ENCODE measurements around the gene GSX2. TPM values are rescaled to one million over a fixed set of nuclear protein-coding genes. Genes with fewer than 3 reads are reported as not detected.
"Not testable (repeated sequence)": the region's sequence is repeated elsewhere in the genome, so short reads cannot be mapped to it uniquely, and the experiment has no call there.

The GSX2 gene
- total and polyA plus RNA-seq, 10 of the 15 experiments (the other 5 are each of a cell fraction or from before 2014, with no cell fraction given) = 0.04 to 0.58 (median 0.50) TPM; not detected in 5

GRCh38 chr4:54050214-54050904 lies 49.6 kb upstream of the GSX2 start:
- H3K4me1 ChIP-seq (ENCODE audit: control insufficient read depth, insufficient read depth, low read length) = no peaks in the 10 kb centered on the region
- DNase-seq (ENCODE audit: low read depth, low spot score) = no peak
- no peak for FAIRE-seq
- no peak overlapping the region for H3K9ac ChIP-seq (ENCODE audit: control insufficient read depth, insufficient read depth, low read length)
- peaks cover 6% of the 10 kb centered on the region for H3K79me2 ChIP-seq (ENCODE audit: control insufficient read depth, insufficient read depth, low read length)
- no peaks in the 10 kb centered on the region for H4K20me1 ChIP-seq (ENCODE audit: control insufficient read depth, insufficient read depth)
- ChIA-PET CTCF (interaction anchor here (1.5 kb wide), 1 partner anchor 13 kb away, joined by 7 read pairs; no protein-coding TSS in a partner anchor), SMC1A (ENCODE audit: uncharacterized antibody, unreplicated experiment) (no interaction called here), RAD21 (ENCODE audit: unreplicated experiment) (no interaction called here), POLR2A (no interaction called here)
- in situ Hi-C loops (cut with MboI) (no loop called here), intact Hi-C loops (cut with micrococcal nuclease; ENCODE audit: unreplicated experiment) (no loop called here)
- no peaks in the 10 kb centered on the region for H3K27me3 ChIP-seq (replicated peaks in 1 of 2; ENCODE audit: control insufficient read depth in 2 of 2, insufficient read depth in 2 of 2, low read length in 1 of 2)
- H2AFZ ChIP-seq (ENCODE audit: control insufficient read depth, low read depth, low read length) = no peak overlapping the region
- H3K4me2 ChIP-seq (ENCODE audit: control insufficient read depth, insufficient read depth) = no peak overlapping the region
- no peaks in the 10 kb centered on the region; the same call in 2 of the 3 replicates for H3K9me3 ChIP-seq (replicated peaks; ENCODE audit: control insufficient read depth, insufficient read depth, low read length)
- H3K36me3 ChIP-seq (ENCODE audit: control insufficient read depth in 2 of 2, insufficient read depth in 2 of 2, low read length in 1 of 2) = no peaks in the 10 kb centered on the region
- no peak for TF ChIP-seq GATAD2B (conservative IDR thresholded peaks at IDR 0.05; ENCODE audit: low read depth)
- no peak for TF ChIP-seq TCF7 (IDR thresholded peaks at IDR 0.05; ENCODE audit: borderline replicate concordance)
- TF ChIP-seq E2F4 (IDR thresholded peaks at IDR 0.05; ENCODE audit: low read depth, low read length) = no peak
- no peak for TF ChIP-seq NKRF (conservative IDR thresholded peaks at IDR 0.05)
- TF ChIP-seq SIX5 (IDR thresholded peaks at IDR 0.05; ENCODE audit: low read depth, low read length, severe bottlenecking) = no peak
- no peak for TF ChIP-seq RB1 (IDR thresholded peaks at IDR 0.05; ENCODE audit: borderline replicate concordance)
- TF ChIP-seq KLF5 (IDR thresholded peaks at IDR 0.05; ENCODE audit: partially characterized antibody) = no peak
- TF ChIP-seq MAX (IDR thresholded peaks at IDR 0.05; ENCODE audit: low read depth, low read length) = no peak
- no peak for TF ChIP-seq DPF2 (IDR thresholded peaks at IDR 0.05)
- no peak overlapping the region for H3K4me3 ChIP-seq
- TSS peak; percentile 22 for BruUV-seq (replicated peaks)
- no peak overlapping the region for H3K27ac ChIP-seq (ENCODE audit: control insufficient read depth, insufficient read depth)
- 46% methylated on average over 1 of the region's 1 CpG for WGBS (ENCODE audit: insufficient coverage, insufficient replicate concordance, low lambda C conversion rate, missing lambda C conversion rate)
- peak; percentile 49; the same call in 2 of the 3 replicates for ATAC-seq

GRCh38 chr4:54053322-54053721 lies 46.6 kb upstream of the GSX2 start:
- WGBS (ENCODE audit: insufficient coverage, insufficient replicate concordance, low lambda C conversion rate, missing lambda C conversion rate) = 100% methylated on average over 5 of the region's 5 CpGs
- H3K9ac ChIP-seq (ENCODE audit: control insufficient read depth, insufficient read depth, low read length); ATAC-seq; H3K9me3 ChIP-seq (replicated peaks; ENCODE audit: control insufficient read depth, insufficient read depth, low read length); FAIRE-seq; H3K36me3 ChIP-seq (ENCODE audit: control insufficient read depth in 2 of 2, insufficient read depth in 2 of 2, low read length in 1 of 2); CTCF ChIA-PET; BruUV-seq (replicated peaks); intact Hi-C loops (cut with micrococcal nuclease; ENCODE audit: unreplicated experiment); H3K4me1 ChIP-seq (ENCODE audit: control insufficient read depth, insufficient read depth, low read length); in situ Hi-C loops (cut with MboI); H4K20me1 ChIP-seq (ENCODE audit: control insufficient read depth, insufficient read depth); H3K4me3 ChIP-seq; H3K4me2 ChIP-seq (ENCODE audit: control insufficient read depth, insufficient read depth); DNase-seq (ENCODE audit: low read depth, low spot score); H3K27me3 ChIP-seq (replicated peaks in 1 of 2; ENCODE audit: control insufficient read depth in 2 of 2, insufficient read depth in 2 of 2, low read length in 1 of 2); SMC1A ChIA-PET (ENCODE audit: uncharacterized antibody, unreplicated experiment); H2AFZ ChIP-seq (ENCODE audit: control insufficient read depth, low read depth, low read length); H3K27ac ChIP-seq (ENCODE audit: control insufficient read depth, insufficient read depth): not testable (repeated sequence)
- peaks cover 32% of the 10 kb centered on the region for H3K79me2 ChIP-seq (ENCODE audit: control insufficient read depth, insufficient read depth, low read length)
- ChIA-PET RAD21 (ENCODE audit: unreplicated experiment) (interaction anchor here (0.6 kb wide), 1 partner anchor 166 kb away, joined by 3 read pairs; no protein-coding TSS in a partner anchor), POLR2A (interaction anchor here (0.6 kb wide), 1 partner anchor 37 kb away, joined by 7 read pairs; no protein-coding TSS in a partner anchor)
